HCT116 (cell line): ENCODE measurements around the gene TEX54. TPM values are rescaled to one million over a fixed set of nuclear protein-coding genes. Genes with fewer than 3 reads are reported as not detected.

ENCODE experiments used
- ATAC-seq: fragments of 200-7000 bp; cut with Tn5 transposase; 2 replicates; pipeline ENCODE4 v1.9.1; 2020; ENCODE audit warnings: mild to moderate bottlenecking, moderate library complexity
- BruUV-seq: library from RNA; stranded (reverse); fragments of 400-500 nt; replicated peaks from 2 replicates; lab custom pipeline; 2021; lab: Mats Ljungman, UMichigan
- CTCF ChIA-PET: fragments of 300-600 bp; sonication (Branson Sonifier 250); formaldehyde crosslinking; loops from one replicate; lab custom pipeline; 2021; ENCODE audit warnings: antibody characterized with exemption; lab: Charles Lee
- POLR2A ChIA-PET: fragments of 300-600, 350-600 bp; sonication (Branson Sonifier 250); formaldehyde crosslinking; loops from one replicate; lab custom pipeline; 2021; ENCODE audit warnings: antibody characterized with exemption; lab: Charles Lee
- RAD21 ChIA-PET, 2 experiments: fragments of 300-600 bp; sonication (Branson Sonifier 250); formaldehyde crosslinking; loops; one replicate each; lab custom pipeline; 2023; ENCODE audit warnings: low total read pairs in 2 of 2; ENCODE audit not compliant: uncharacterized antibody in 2 of 2, unreplicated experiment in 2 of 2, low non-redundant PET in 1 of 2; lab: Charles Lee
- DNase-seq: peaks from one replicate; pipeline ENCODE4 v3.0.0-alpha.2; 2010; ENCODE audit warnings: low read depth, low spot score
- H2AFZ ChIP-seq: fragments of 200-600 bp; shearing (Covaris generic), sonication (generic); 2 replicates; pipeline ENCODE4 v1.6.1; 2017; ENCODE audit warnings: low read depth, mixed run types, mixed read lengths, antibody characterized with exemption, low read length; ENCODE audit not compliant: poor library complexity, severe bottlenecking
- H3K27ac ChIP-seq: 2 replicates; pipeline ENCODE4 v1.5.1; 2012; ENCODE audit warnings: low read depth, low read length
- H3K27me3 ChIP-seq: fragments of 200-600 bp; sonication (generic); 2 replicates; pipeline ENCODE4 v1.6.1; 2016; ENCODE audit warnings: mixed run types, low read length, mixed read lengths; ENCODE audit not compliant: insufficient read depth
- H3K36me3 ChIP-seq, 2 experiments: fragments of 200-500 bp in 1 of 2; fragments of 200-600 bp in 1 of 2; sonication (Bioruptor generic) in 1 of 2; sonication (generic) in 1 of 2; 2 replicates each; pipeline versions ENCODE4 v1.5.1 to v1.6.1; 2014 to 2016; ENCODE audit warnings: low read length in 2 of 2, inconsistent platforms in 1 of 2, mixed read lengths in 1 of 2, mixed run types in 1 of 2; ENCODE audit not compliant: insufficient read depth in 2 of 2, control insufficient read depth in 1 of 2
- H3K4me1 ChIP-seq, 2 experiments: fragments of 200-600 bp in 1 of 2; sonication (generic) in 1 of 2; 2 replicates each; pipeline versions ENCODE4 v1.5.1 to v1.6.1; 2012 to 2017; ENCODE audit warnings: low read length in 2 of 2, inconsistent platforms in 1 of 2, mild to moderate bottlenecking in 1 of 2, mixed read lengths in 1 of 2, mixed run types in 1 of 2, moderate library complexity in 1 of 2; ENCODE audit not compliant: insufficient read depth in 2 of 2, control insufficient read depth in 1 of 2
- H3K4me2 ChIP-seq: fragments of 200-600 bp; sonication (generic); 2 replicates; pipeline ENCODE4 v1.6.1; 2017; ENCODE audit warnings: mixed run types, low read length, mixed read lengths
- H3K4me3 ChIP-seq, 2 experiments: fragments of 200-600 bp in 1 of 2; sonication (generic) in 1 of 2; replicated peaks in 1 of 2; 2 replicates each; pipeline ENCODE4 v1.5.1; 2011 to 2016; ENCODE audit warnings: low read length in 2 of 2, control low read depth in 1 of 2, low read depth in 1 of 2, mild to moderate bottlenecking in 1 of 2, mixed read lengths in 1 of 2, mixed run types in 1 of 2
- H3K79me2 ChIP-seq: fragments of 200-600 bp; sonication (generic); 2 replicates; pipeline ENCODE4 v1.6.1; 2017; ENCODE audit warnings: mild to moderate bottlenecking, mixed run types, low read length, moderate library complexity, mixed read lengths; ENCODE audit not compliant: insufficient read depth
- H3K9ac ChIP-seq: fragments of 200-600 bp; sonication (generic); 2 replicates; pipeline ENCODE4 v1.6.1; 2016; ENCODE audit warnings: low read length, mixed read lengths
- H3K9me2 ChIP-seq: fragments of 200-600 bp; sonication (generic), shearing (Covaris generic); 2 replicates; pipeline ENCODE4 v1.6.1; 2017; ENCODE audit warnings: mixed run types, mild to moderate bottlenecking, moderate library complexity; ENCODE audit not compliant: insufficient read depth
- H3K9me3 ChIP-seq, 2 experiments: fragments of 200-500 bp in 1 of 2; fragments of 200-600 bp in 1 of 2; sonication (Bioruptor generic) in 1 of 2; sonication (generic) in 1 of 2; 2 replicates each; pipeline ENCODE4 v1.6.1; 2014 to 2017; ENCODE audit warnings: low read length in 2 of 2, mixed read lengths in 2 of 2, inconsistent platforms in 1 of 2, low read depth in 1 of 2, mild to moderate bottlenecking in 1 of 2, mixed run types in 1 of 2, moderate library complexity in 1 of 2; ENCODE audit not compliant: control insufficient read depth in 1 of 2, insufficient read depth in 1 of 2
- H4K20me1 ChIP-seq: fragments of 200-600 bp; sonication (generic), shearing (Covaris generic); 2 replicates; pipeline ENCODE4 v1.6.1; 2017; ENCODE audit warnings: mixed run types, mild to moderate bottlenecking, moderate library complexity; ENCODE audit not compliant: insufficient read depth
- CBX3 ChIP-seq: IDR thresholded peaks from 2 replicates; pipeline ENCODE4 v1.6.1; 2012; ENCODE audit warnings: low read depth
- CEBPB ChIP-seq: IDR thresholded peaks from 2 replicates; pipeline ENCODE4 v1.6.1; 2012; ENCODE audit warnings: low read depth
- ELF1 ChIP-seq: IDR thresholded peaks from 2 replicates; pipeline ENCODE4 v1.6.1; 2012; ENCODE audit warnings: low read depth, borderline replicate concordance
- EZH2 ChIP-seq: fragments of 200-600 bp; sonication (generic); IDR thresholded peaks from 2 replicates; pipeline ENCODE4 v1.6.1; 2017; ENCODE audit warnings: antibody characterized with exemption, mixed run types
- JUND ChIP-seq: IDR thresholded peaks from 2 replicates; pipeline ENCODE4 v1.6.1; 2012
- MAX ChIP-seq: IDR thresholded peaks from 2 replicates; pipeline ENCODE4 v1.6.1; 2012
- POLR2A ChIP-seq: IDR thresholded peaks from 2 replicates; pipeline ENCODE4 v1.7.0; 2011; ENCODE audit warnings: borderline replicate concordance; ENCODE audit not compliant: insufficient read depth, insufficient read length; ENCODE audit errors: extremely low read depth
- POLR2AphosphoS5 ChIP-seq: IDR thresholded peaks from 2 replicates; pipeline ENCODE4 v1.6.1; 2011; ENCODE audit warnings: mild to moderate bottlenecking, low read depth, low read length, moderate library complexity
- SIN3A ChIP-seq: IDR thresholded peaks from 2 replicates; pipeline ENCODE4 v1.6.1; 2012; ENCODE audit warnings: low read depth
- SP1 ChIP-seq: IDR thresholded peaks from 2 replicates; pipeline ENCODE4 v1.6.1; 2012; ENCODE audit warnings: low read depth
- TCF7L2 ChIP-seq: IDR thresholded peaks from 2 replicates; pipeline ENCODE4 v1.7.0; 2011; ENCODE audit warnings: borderline replicate concordance, inconsistent platforms; ENCODE audit not compliant: insufficient read depth, insufficient read length; ENCODE audit errors: extremely low read depth
- YY1 ChIP-seq: IDR thresholded peaks from 2 replicates; pipeline ENCODE4 v1.6.1; 2011; ENCODE audit warnings: low read length, low read depth, moderate library complexity, mild to moderate bottlenecking; ENCODE audit not compliant: insufficient replicate concordance; ENCODE audit errors: extremely low read depth
- intact Hi-C: fragments of 100-400 bp; cut with micrococcal nuclease; formaldehyde crosslinking; loops from 2 replicates; pipeline ENCODE4 v1.10.0; 2022
- total RNA-seq: library from RNA; stranded (reverse); gene quantifications from one replicate; pipeline ENCODE4 v1.2.1, GENCODE V29; 2021; ENCODE audit not compliant: unreplicated experiment
- TF ChIP-seq, protein P1 (sequence below): IDR thresholded peaks from 2 replicates; pipeline ENCODE4 v1.6.1; 2011; ENCODE audit warnings: mild to moderate bottlenecking, low read length, moderate library complexity; ENCODE audit not compliant: insufficient replicate concordance; ENCODE audit errors: extremely low read depth

TEX54 gene
- total RNA-seq, 1 experiment from 2014 or later: not detected

GRCh38 chr11:62855571-62856332 lies 23.1 kb upstream of the TEX54 start:
- no peaks in the 10 kb centered on the region for H3K9me2 ChIP-seq
- ChIA-PET CTCF (interaction anchor here (0.9 to 1.5 kb wide), 3 partner anchors 24 to 192 kb away, joined by 4 to 5 read pairs (median 4); partner anchors contain the start of genes SLC3A2 and STX5), POLR2A (interaction anchor here (0.7 to 9.9 kb wide), 22 partner anchors 9 to 282 kb away, joined by 3 to 343 read pairs (median 5); partner anchors contain the start of genes EEF1G, HNRNPUL2, SLC3A2 and STX5), RAD21 (no interaction called here)
- DNase-seq: peak; percentile 96
- H2AFZ ChIP-seq: no peak overlapping the region
- peak overlapping the region; percentile 74 to 83 for H3K4me3 ChIP-seq
- no peaks in the 10 kb centered on the region for H3K27me3 ChIP-seq
- H3K79me2 ChIP-seq: peaks cover 84% of the 10 kb centered on the region
- H3K27ac ChIP-seq: peak overlapping the region; percentile 85
- no TSS peak for BruUV-seq
- H3K4me1 ChIP-seq: peaks cover 38 to 60% of the 10 kb centered on the region in 2 experiments
- intact Hi-C loops: no loop called here
- peak; percentile 80 for ATAC-seq
- no peaks in the 10 kb centered on the region for H3K9me3 ChIP-seq
- peaks cover 31 to 42% of the 10 kb centered on the region in 2 experiments for H3K36me3 ChIP-seq
- peak overlapping the region; percentile 94 for H3K9ac ChIP-seq
- H4K20me1 ChIP-seq: peaks cover 33% of the 10 kb centered on the region
- H3K4me2 ChIP-seq: peak overlapping the region; percentile 92
- TF ChIP-seq EZH2 (no peak), JUND (peak; percentile 52), CBX3 (peak; percentile 79), CEBPB (no peak), YY1 (peak; percentile 71), ELF1 (no peak; the same call in 1 of the 2 replicates), SP1 (peak; percentile 89), MAX (peak; percentile 100), POLR2AphosphoS5 (peak; percentile 100), TCF7L2 (peak; percentile 83), SIN3A (peak; percentile 99), POLR2A (peak; percentile 100)
- TF ChIP-seq, protein P1, sequence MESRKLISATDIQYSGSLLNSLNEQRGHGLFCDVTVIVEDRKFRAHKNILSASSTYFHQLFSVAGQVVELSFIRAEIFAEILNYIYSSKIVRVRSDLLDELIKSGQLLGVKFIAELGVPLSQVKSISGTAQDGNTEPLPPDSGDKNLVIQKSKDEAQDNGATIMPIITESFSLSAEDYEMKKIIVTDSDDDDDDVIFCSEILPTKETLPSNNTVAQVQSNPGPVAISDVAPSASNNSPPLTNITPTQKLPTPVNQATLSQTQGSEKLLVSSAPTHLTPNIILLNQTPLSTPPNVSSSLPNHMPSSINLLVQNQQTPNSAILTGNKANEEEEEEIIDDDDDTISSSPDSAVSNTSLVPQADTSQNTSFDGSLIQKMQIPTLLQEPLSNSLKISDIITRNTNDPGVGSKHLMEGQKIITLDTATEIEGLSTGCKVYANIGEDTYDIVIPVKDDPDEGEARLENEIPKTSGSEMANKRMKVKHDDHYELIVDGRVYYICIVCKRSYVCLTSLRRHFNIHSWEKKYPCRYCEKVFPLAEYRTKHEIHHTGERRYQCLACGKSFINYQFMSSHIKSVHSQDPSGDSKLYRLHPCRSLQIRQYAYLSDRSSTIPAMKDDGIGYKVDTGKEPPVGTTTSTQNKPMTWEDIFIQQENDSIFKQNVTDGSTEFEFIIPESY: peak; percentile 66
